Right lobe of liver (tissue), 6 donors: Measurements from ENCODE around the gene SUCLG1. TPM values are rescaled to one million over a fixed set of nuclear protein-coding genes. Genes with fewer than 3 reads are reported as not detected.

Experiments used
- ATAC-seq, 4 donors: fragments of 200-7000 bp; cut with Tn5 transposase; one replicate each; pipeline ENCODE4 v1.9.1; 2020; ENCODE audit warnings: mild to moderate bottlenecking in 4 of 4, moderate library complexity in 4 of 4
- DNase-seq, 3 donors: peaks; one replicate each; pipeline ENCODE4 v3.0.0-alpha.2; 2020
- H3K27ac ChIP-seq, 3 donors: fragments of 200-600 bp; one replicate each; pipeline ENCODE4 v1.8.0; 2022
- H3K27me3 ChIP-seq, 2 donors: fragments of 200-600 bp; one replicate each; pipeline ENCODE4 v1.8.0; 2022
- H3K36me3 ChIP-seq, 4 donors: fragments of 200-600 bp; sonication (generic) in 1 of 4; one replicate each; pipeline versions ENCODE4 v1.5.1 to v1.8.0; 2017 to 2022; ENCODE audit warnings: control low read depth in 1 of 4
- H3K4me1 ChIP-seq, 4 donors: fragments of 200-600 bp; sonication (generic) in 1 of 4; one replicate each; pipeline versions ENCODE4 v1.5.1 to v1.8.0; 2017 to 2022; ENCODE audit warnings: control low read depth in 1 of 4
- H3K4me3 ChIP-seq, 3 donors: fragments of 200-600 bp; one replicate each; pipeline ENCODE4 v1.8.0; 2022
- H3K9me3 ChIP-seq, 4 donors: fragments of 200-600 bp; sonication (generic) in 1 of 4; one replicate each; pipeline versions ENCODE4 v1.5.1 to v1.8.0; 2017 to 2022; ENCODE audit warnings: control low read depth in 1 of 4
- POLR2A ChIP-seq: fragments of 450-650 bp; IDR thresholded peaks from one replicate; pipeline ENCODE4 v1.6.1; 2017; ENCODE audit warnings: antibody characterized with exemption, mild to moderate bottlenecking
- WGBS: methylation state at CpG from one replicate; pipeline ENCODE4 v1.1.6; 2018; ENCODE audit warnings: low coverage, low lambda C conversion rate; ENCODE audit not compliant: insufficient coverage; ENCODE audit errors: missing lambda C conversion rate; 5-methylcytosine and 5-hydroxymethylcytosine counted together
- intact Hi-C, 2 donors: fragments of 100-400 bp; cut with DNase I; formaldehyde crosslinking; loops; one replicate each; pipeline versions ENCODE4 v1.11.2 to v1.14.1; 2022
- total RNA-seq, 6 experiments: library from RNA; depleted of rRNA in 2 of 6; stranded (reverse); fragments of >200 nt in 2 of 6; fragmentation: NEBNext Ultra II Directional in 3 of 6; extraction: Animal tissue kit (Norgen Biotek cat#: 25700) in 3 of 6; gene quantifications; one replicate each; pipeline versions ENCODE4 v1.1.0 to v1.2.4, GENCODE V29; 2016 to 2023
- TF ChIP-seq, protein P1 (sequence below), 4 donors: fragments of 200-600 bp in 3 of 4; fragments of 450-650 bp in 1 of 4; IDR thresholded peaks; one replicate each; pipeline versions ENCODE4 v1.5.1 to v1.8.0; 2016 to 2022; ENCODE audit warnings: antibody characterized with exemption in 4 of 4, mild to moderate bottlenecking in 2 of 4
- donor health status: DM: no; HTN: yes; CAD: no.
- donor health status: DM: no; HTN: no; CAD: no.
- donor health status: DM: no; HTN: no; CAD: no.
- donor health status: DM: no; HTN: yes; CAD: no.
- donor health status: DM: no; HTN: yes; CAD: no.

Gene SUCLG1
- total RNA-seq, 6 experiments from 2014 or later: 73.4 to 86.7 (median 82.8) TPM

DNA sequence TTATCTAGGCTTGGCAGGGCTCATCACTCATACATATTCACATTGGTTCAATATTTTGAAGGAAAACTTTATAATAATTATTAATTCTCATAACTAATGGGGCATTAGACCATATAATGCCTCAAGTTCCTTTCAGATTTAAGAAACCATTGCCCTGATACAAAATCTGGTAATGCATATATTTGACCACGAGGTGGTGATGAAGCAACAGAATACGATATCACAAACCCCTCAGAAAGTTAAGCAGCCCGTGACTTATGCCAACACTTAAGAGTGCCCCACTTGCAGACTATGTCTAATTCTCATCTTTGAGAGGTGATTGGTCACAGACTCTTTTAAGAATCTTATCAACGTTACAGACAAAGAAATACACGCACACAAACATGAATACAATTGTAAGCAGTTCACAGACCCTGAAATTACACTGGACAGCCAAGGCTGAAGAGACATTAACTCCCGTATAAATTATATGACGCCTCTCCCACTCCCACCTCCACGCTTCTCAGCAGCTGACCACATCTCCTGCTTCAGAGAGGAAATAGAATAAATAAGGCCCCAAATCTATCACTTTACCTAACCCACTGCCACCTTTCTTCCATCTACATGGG is 36.6 kb upstream of the SUCLG1 start:
- intact Hi-C loops: loop anchor here (10.0 kb wide), 2 partner anchors 379 to 389 kb away; partner anchors contain the start of gene TRABD2A (in 1 of the 2)

DNA sequence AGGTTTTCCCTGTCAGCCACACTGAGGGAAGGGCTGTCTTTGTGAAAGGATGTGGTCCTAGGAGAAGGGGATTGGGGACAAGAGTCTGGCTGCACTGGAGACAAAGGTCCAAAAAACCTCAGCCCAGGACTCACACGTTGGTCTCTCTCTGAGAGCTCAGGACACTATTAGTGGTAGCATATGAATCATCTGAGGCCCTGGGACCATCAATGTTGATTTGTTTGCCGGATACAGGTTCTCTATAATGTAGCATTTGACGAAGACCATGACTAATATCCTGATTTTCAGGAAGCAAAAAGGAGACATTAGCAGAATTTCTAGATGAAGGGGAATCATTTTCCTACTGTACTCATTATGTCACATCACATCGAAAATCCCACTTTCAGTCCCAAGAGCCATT is 35.0 kb upstream of the SUCLG1 start:
- H3K9me3 ChIP-seq: no peaks in the 10 kb centered on the region
- intact Hi-C loops: loop anchor here (10.0 kb wide), 2 partner anchors 381 to 391 kb away; partner anchors contain the start of gene TRABD2A (in 1 of the 2)
- H3K4me1 ChIP-seq: no peaks in the 10 kb centered on the region
- no peaks in the 10 kb centered on the region for H3K36me3 ChIP-seq
- TF ChIP-seq, protein P1, sequence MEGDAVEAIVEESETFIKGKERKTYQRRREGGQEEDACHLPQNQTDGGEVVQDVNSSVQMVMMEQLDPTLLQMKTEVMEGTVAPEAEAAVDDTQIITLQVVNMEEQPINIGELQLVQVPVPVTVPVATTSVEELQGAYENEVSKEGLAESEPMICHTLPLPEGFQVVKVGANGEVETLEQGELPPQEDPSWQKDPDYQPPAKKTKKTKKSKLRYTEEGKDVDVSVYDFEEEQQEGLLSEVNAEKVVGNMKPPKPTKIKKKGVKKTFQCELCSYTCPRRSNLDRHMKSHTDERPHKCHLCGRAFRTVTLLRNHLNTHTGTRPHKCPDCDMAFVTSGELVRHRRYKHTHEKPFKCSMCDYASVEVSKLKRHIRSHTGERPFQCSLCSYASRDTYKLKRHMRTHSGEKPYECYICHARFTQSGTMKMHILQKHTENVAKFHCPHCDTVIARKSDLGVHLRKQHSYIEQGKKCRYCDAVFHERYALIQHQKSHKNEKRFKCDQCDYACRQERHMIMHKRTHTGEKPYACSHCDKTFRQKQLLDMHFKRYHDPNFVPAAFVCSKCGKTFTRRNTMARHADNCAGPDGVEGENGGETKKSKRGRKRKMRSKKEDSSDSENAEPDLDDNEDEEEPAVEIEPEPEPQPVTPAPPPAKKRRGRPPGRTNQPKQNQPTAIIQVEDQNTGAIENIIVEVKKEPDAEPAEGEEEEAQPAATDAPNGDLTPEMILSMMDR (IDR thresholded peaks at IDR 0.05): no peak
- TF ChIP-seq POLR2A: no peak
- H3K27me3 ChIP-seq: no peaks in the 10 kb centered on the region
- no peak for ATAC-seq
- WGBS: 74% methylated on average over 4 of the region's 4 CpGs
- no peak overlapping the region for H3K4me3 ChIP-seq
- no peak overlapping the region for H3K27ac ChIP-seq
- DNase-seq: no peak

More for the DNA sequence above, 36.6 kb upstream of the SUCLG1 start:
- no peaks in the 10 kb centered on the region for H3K9me3 ChIP-seq
- H3K27me3 ChIP-seq: no peaks in the 10 kb centered on the region
- H3K36me3 ChIP-seq: no peaks in the 10 kb centered on the region
- no peak overlapping the region for H3K27ac ChIP-seq
- no peak overlapping the region for H3K4me3 ChIP-seq
- TF ChIP-seq POLR2A: no peak
- TF ChIP-seq, protein P1 (IDR thresholded peaks at IDR 0.05): peak; percentile 70 to 81 (median 71)
- ATAC-seq (peak; percentile 90 to 95 (median 94)), DNase-seq (no peak)
- no peaks in the 10 kb centered on the region for H3K4me1 ChIP-seq
- 19% methylated on average over 8 of the region's 8 CpGs for WGBS

DNA sequence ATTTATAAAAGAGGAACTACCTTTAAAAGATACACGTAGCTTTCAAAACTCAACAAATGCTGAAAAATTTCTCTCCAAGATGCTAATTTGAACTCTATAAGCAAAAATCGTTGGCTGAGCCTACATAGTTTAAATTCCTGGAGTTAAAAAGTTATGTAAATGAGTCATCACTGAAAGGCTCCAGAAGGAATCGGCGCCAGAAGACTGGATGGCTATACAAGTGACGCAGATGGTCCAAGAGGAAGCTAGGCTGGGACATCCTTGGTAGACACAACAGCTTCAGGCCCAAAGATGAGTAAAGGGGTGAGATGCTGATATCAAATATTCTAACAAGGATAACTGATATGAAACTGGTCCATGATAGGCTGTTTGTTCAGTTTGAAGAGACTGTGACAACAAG is 34.4 kb upstream of the SUCLG1 start:
- DNase-seq (no peak), ATAC-seq (no peak)
- H3K36me3 ChIP-seq: no peaks in the 10 kb centered on the region
- H3K4me1 ChIP-seq: no peaks in the 10 kb centered on the region
- no peak overlapping the region for H3K4me3 ChIP-seq
- intact Hi-C loops: loop anchor here (10.0 kb wide), 2 partner anchors 381 to 391 kb away; partner anchors contain the start of gene TRABD2A (in 1 of the 2)
- 49% methylated on average over 3 of the region's 5 CpGs for WGBS
- H3K27me3 ChIP-seq: no peaks in the 10 kb centered on the region
- H3K9me3 ChIP-seq: no peaks in the 10 kb centered on the region
- no peak overlapping the region for H3K27ac ChIP-seq
- TF ChIP-seq POLR2A: no peak
- TF ChIP-seq, protein P1 (IDR thresholded peaks at IDR 0.05): no peak

DNA sequence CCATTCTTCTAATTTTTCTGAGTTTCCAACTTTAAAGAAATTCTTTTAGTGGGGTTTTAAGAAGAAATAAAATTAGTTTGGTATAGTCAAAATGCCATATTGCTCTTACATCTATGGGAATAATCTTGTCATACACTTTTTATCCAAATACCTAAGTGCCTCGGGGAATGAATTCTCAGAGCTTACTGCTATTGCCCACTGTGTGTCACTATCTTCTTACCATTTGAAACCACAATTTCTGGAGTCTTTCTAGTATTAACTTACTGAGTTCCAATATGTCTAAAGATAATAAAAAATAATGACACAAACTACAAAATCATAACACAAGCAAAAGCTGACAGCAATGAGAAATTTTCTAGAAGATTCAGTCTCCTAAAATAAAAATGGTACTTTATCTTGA is 33.5 kb upstream of the SUCLG1 start:
- WGBS: 63% methylated on average over 1 of the region's 1 CpG
- intact Hi-C loops: loop anchor here (10.0 kb wide), 2 partner anchors 382 to 392 kb away; partner anchors contain the start of gene TRABD2A (in 1 of the 2)

More for the DNA sequence above, 33.5 kb upstream of the SUCLG1 start:
- Histone ChIP-seq H3K27me3 (no peaks in the 10 kb centered on the region), H3K36me3 (no peaks in the 10 kb centered on the region), H3K9me3 (no peaks in the 10 kb centered on the region), H3K4me1 (peaks cover 0 to 7% (median 3%) of the 10 kb centered on the region in 4 donors), H3K4me3 (no peak overlapping the region), H3K27ac (no peak overlapping the region)
- TF ChIP-seq, protein P1 (IDR thresholded peaks at IDR 0.05): no peak
- DNase-seq (no peak), ATAC-seq (no peak)
